ENCODE measurements around the gene TNNI3K. TPM values are rescaled to one million over a fixed set of nuclear protein-coding genes. Genes with fewer than 3 reads are reported as not detected.

Gene TNNI3K
- total RNA-seq, 4 donors from 2014 or later: 0.73 to 2.0 TPM; not detected in 2

- Histone ChIP-seq H3K4me3 (replicated peaks in 1 of 3) (no peak overlapping the region), H3K36me3 (no peaks in the 10 kb centered on the region), H3K27me3 (no peaks in the 10 kb centered on the region), H3K27ac (no peak overlapping the region), H3K9me3 (no peaks in the 10 kb centered on the region), H3K4me1 (no peaks in the 10 kb centered on the region)
- no peak for DNase-seq
- TF ChIP-seq POLR2A (IDR thresholded peaks at IDR 0.05) (no peak), CTCF (IDR thresholded peaks at IDR 0.05) (no peak)
- intact Hi-C loops (cut with DNase I): no loop called here
- 92 to 93% methylated on average over 4 of the region's 4 CpGs for WGBS, 2 donors
Measured at GRCh38 chr1:74357756-74358155, 122.6 kb downstream of the TNNI3K start.

- no peaks in the 10 kb centered on the region for H3K4me1 ChIP-seq
- no peaks in the 10 kb centered on the region for H3K36me3 ChIP-seq
- H3K27me3 ChIP-seq: no peaks in the 10 kb centered on the region
- H3K4me3 ChIP-seq (replicated peaks in 1 of 3): no peak overlapping the region
- intact Hi-C loops (cut with DNase I): no loop called here
- TF ChIP-seq CTCF (IDR thresholded peaks at IDR 0.05): no peak
- TF ChIP-seq POLR2A (IDR thresholded peaks at IDR 0.05): no peak
- no peaks in the 10 kb centered on the region for H3K9me3 ChIP-seq
- no peak overlapping the region for H3K27ac ChIP-seq
- 91 to 92% methylated on average over 1 of the region's 1 CpG for WGBS, 2 donors
- DNase-seq: no peak
Measured at GRCh38 chr1:74362691-74363090, 127.5 kb downstream of the TNNI3K start.

GRCh38 chr1:74363220-74363619 lies 128.0 kb downstream of the TNNI3K start:
- Histone ChIP-seq H3K36me3 (no peaks in the 10 kb centered on the region), H3K4me3 (replicated peaks in 1 of 3) (no peak overlapping the region), H3K4me1 (no peaks in the 10 kb centered on the region), H3K9me3 (no peaks in the 10 kb centered on the region), H3K27me3 (no peaks in the 10 kb centered on the region), H3K27ac (no peak overlapping the region)
- peak; percentile 44 to 66 for DNase-seq
- TF ChIP-seq POLR2A (IDR thresholded peaks at IDR 0.05) (no peak), CTCF (IDR thresholded peaks at IDR 0.05) (no peak)
- 18% methylated on average over 2 of the region's 2 CpGs for WGBS, 2 donors
- intact Hi-C loops (cut with DNase I): no loop called here

GRCh38 chr1:74367175-74367813 lies 132.1 kb downstream of the TNNI3K start:
- H3K27me3 ChIP-seq: no peaks in the 10 kb centered on the region

More at GRCh38 chr1:74367175-74367813, 132.1 kb downstream of the TNNI3K start:
- intact Hi-C loops (cut with DNase I): no loop called here
- Histone ChIP-seq H3K9me3 (no peaks in the 10 kb centered on the region), H3K27ac (no peak overlapping the region), H3K4me3 (replicated peaks in 1 of 3) (no peak overlapping the region), H3K36me3 (no peaks in the 10 kb centered on the region), H3K4me1 (no peaks in the 10 kb centered on the region)
- no peak for DNase-seq
- 93 to 99% methylated on average over 1 of the region's 1 CpG for WGBS, 2 donors
- TF ChIP-seq CTCF (IDR thresholded peaks at IDR 0.05) (no peak), POLR2A (IDR thresholded peaks at IDR 0.05) (no peak)

Data from thyroid gland (tissue), 4 donors.